ENCODE results near the gene ZNF256.

The ZNF256 gene

DNA sequence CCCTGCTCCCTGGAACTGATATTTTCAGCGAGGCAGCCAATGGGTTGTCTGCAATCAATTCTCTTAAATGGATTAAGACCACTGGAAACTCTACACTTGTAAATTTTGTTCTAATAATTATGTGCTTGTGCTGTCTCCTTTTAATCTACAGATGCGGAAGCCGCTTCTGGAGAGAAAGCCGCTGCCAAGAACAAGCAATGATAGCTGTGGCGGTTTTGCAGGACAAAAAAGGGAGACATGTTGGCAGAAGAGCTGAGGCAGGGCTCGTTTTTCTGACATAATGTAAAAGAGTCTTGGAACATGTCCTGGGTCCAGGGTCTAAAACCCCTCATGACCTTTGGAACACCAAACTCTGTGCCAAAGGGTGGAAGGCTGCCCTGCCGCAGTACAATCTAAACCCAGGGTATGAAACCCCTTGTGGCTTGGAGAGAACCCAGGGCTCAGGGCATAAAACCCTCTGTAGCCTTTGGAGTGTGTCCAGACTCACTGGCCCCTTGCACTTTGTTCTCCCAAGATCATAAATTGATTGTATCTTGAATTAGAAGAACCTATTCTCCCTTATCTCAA is 43.8 kb downstream of the ZNF256 start:
- Histone ChIP-seq H4K20me1 (peaks cover 38% of the 10 kb centered on the region; the same call in 1 of the 2 replicates), H3K27ac (no peak overlapping the region), H3K9me3 (no peaks in the 10 kb centered on the region), H3K4me2 (no peak overlapping the region), H3K4me1 (no peaks in the 10 kb centered on the region), H3K9ac (no peak overlapping the region), H3K4me3 (no peak overlapping the region), H3K27me3 (no peaks in the 10 kb centered on the region), H3K36me3 (peaks cover 47% of the 10 kb centered on the region)
- TF ChIP-seq Cebpa-rat (IDR thresholded peaks at IDR 0.05): no peak

DNA sequence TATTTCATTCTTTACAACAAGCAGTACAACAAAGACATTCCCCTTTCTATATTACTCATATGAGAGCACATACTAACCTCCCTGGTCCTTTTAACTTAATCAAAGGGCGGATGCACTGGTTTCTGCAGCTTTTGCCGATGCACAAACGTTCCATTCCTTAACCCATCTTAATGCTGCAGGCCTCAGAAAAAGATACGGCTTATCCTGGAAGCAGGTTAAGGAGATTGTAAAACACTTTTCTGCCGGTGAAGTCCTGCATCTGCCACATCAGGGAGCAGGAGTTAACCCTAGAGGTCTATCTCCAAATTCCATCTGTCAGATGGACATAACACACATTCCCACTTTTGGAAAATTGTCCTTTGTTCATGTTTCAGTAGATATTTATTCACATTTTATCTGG is 47.2 kb downstream of the ZNF256 start:
- no peak overlapping the region for H3K9ac ChIP-seq
- TF ChIP-seq Cebpa-rat (IDR thresholded peaks at IDR 0.05): no peak
- H3K4me1 ChIP-seq: no peaks in the 10 kb centered on the region
- no peak overlapping the region for H3K27ac ChIP-seq
- no peaks in the 10 kb centered on the region for H3K9me3 ChIP-seq
- peaks cover 19% of the 10 kb centered on the region; the same call in 1 of the 2 replicates for H4K20me1 ChIP-seq
- H3K4me3 ChIP-seq: no peak overlapping the region
- H3K4me2 ChIP-seq: no peak overlapping the region
- peaks cover 25% of the 10 kb centered on the region for H3K36me3 ChIP-seq
- no peaks in the 10 kb centered on the region for H3K27me3 ChIP-seq

Data from BLaER1 (cell line).